Stimulated activated CD8-positive, alpha-beta memory T cell treated with anti-CD3 and anti-CD28 coated beads, Interleukin-7, amount 100 ng/mL, for 4 hours (primary cell): ENCODE data around the gene TGIF2LY.
"Not testable (repeated sequence)": the region's sequence is repeated elsewhere in the genome, so short reads cannot be mapped to it uniquely, and the experiment has no call there.

Source experiments
- DNase-seq, 2 donors: peaks; one replicate each; pipeline ENCODE4 v3.0.0-alpha.2; 2020; ENCODE audit warnings: low read depth in 2 of 2

The TGIF2LY gene

GRCh38 chrY:3578767-3579166, at the start of gene TGIF2LY:
TGIF2LY (plus strand) TSS chrY:3579067; CDS start chrY:3579245, 178 bp downstream.
- DNase-seq = not testable (repeated sequence)
